ENCODE data around the gene NFIB.

The NFIB gene

DNA sequence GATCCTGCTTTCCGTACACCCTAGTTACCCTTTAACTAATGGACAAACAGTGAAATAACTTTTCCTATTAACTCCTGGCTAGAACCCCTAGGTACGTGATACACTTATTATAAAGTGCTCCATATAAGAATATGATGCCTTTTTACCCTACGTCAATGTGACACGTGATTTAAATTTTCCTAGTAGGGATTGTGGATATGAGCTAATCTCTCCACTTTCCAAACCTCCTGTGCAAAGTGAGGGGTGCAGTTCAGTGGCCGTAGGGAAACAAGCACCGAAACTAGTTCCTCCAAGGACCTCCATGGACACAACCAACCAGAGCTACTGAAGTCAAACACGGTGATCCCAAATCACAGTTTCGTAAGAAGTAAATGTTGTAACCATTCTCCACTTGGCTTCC, 19.3 kb downstream of the NFIB start:
- Histone ChIP-seq H3K9ac (ENCODE audit: low read length) (no peak overlapping the region), H3K4me3 (ENCODE audit: low read length) (no peak overlapping the region), H3K27me3 (ENCODE audit: control insufficient read depth, insufficient read depth, low read length) (no peaks in the 10 kb centered on the region), H3K4me1 (ENCODE audit: control insufficient read depth, insufficient read depth, low read length) (peaks cover 3% of the 10 kb centered on the region), H3K36me3 (ENCODE audit: control insufficient read depth, insufficient read depth, low read length) (no peaks in the 10 kb centered on the region), H3K27ac (ENCODE audit: low read depth, low read length) (no peak overlapping the region)

- Histone ChIP-seq H3K36me3 (ENCODE audit: control insufficient read depth, insufficient read depth, low read length) (no peaks in the 10 kb centered on the region), H3K27ac (ENCODE audit: low read depth, low read length) (no peak overlapping the region), H3K4me3 (ENCODE audit: low read length) (no peak overlapping the region), H3K27me3 (ENCODE audit: control insufficient read depth, insufficient read depth, low read length) (no peaks in the 10 kb centered on the region), H3K4me1 (ENCODE audit: control insufficient read depth, insufficient read depth, low read length) (peaks cover 3% of the 10 kb centered on the region), H3K9ac (ENCODE audit: low read length) (no peak overlapping the region)
Measured at GRCh38 chr9:14293801-14294200, 20.1 kb downstream of the NFIB start.

GRCh38 chr9:14292181-14292739, 21.7 kb downstream of the NFIB start:
- no peak overlapping the region for H3K27ac ChIP-seq (ENCODE audit: low read depth, low read length)
- H3K36me3 ChIP-seq (ENCODE audit: control insufficient read depth, insufficient read depth, low read length) = no peaks in the 10 kb centered on the region
- no peak overlapping the region for H3K9ac ChIP-seq (ENCODE audit: low read length)
- no peaks in the 10 kb centered on the region for H3K27me3 ChIP-seq (ENCODE audit: control insufficient read depth, insufficient read depth, low read length)
- no peak overlapping the region for H3K4me3 ChIP-seq (ENCODE audit: low read length)
- H3K4me1 ChIP-seq (ENCODE audit: control insufficient read depth, insufficient read depth, low read length) = peaks cover 6% of the 10 kb centered on the region

DNA sequence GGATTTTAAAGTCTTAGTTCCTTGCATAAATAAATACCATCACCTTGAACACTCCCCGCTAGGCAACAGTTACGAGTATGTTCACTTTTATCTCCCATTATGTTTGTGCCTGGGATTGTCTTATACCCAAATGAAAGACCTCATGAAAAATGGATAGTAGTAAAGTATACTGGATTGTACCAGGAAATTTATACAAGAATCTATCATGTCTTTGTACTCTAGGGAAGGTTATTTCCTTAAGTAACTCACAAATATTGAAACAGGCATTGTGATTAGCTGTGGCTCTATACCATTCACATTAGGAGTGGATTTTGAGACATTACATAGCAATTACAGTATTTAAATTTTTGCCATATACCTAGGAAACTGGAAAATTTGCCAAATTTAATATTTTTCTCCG, 24.0 kb downstream of the NFIB start:
- no peak overlapping the region for H3K9ac ChIP-seq (ENCODE audit: low read length)
- peaks cover 6% of the 10 kb centered on the region for H3K4me1 ChIP-seq (ENCODE audit: control insufficient read depth, insufficient read depth, low read length)
- H3K27me3 ChIP-seq (ENCODE audit: control insufficient read depth, insufficient read depth, low read length) = no peaks in the 10 kb centered on the region
- H3K4me3 ChIP-seq (ENCODE audit: low read length) = no peak overlapping the region
- H3K27ac ChIP-seq (ENCODE audit: low read depth, low read length) = no peak overlapping the region
- H3K36me3 ChIP-seq (ENCODE audit: control insufficient read depth, insufficient read depth, low read length) = no peaks in the 10 kb centered on the region

GRCh38 chr9:14288433-14288832, 25.5 kb downstream of the NFIB start:
- Histone ChIP-seq H3K4me3 (ENCODE audit: low read length) (no peak overlapping the region), H3K27ac (ENCODE audit: low read depth, low read length) (no peak overlapping the region), H3K4me1 (ENCODE audit: control insufficient read depth, insufficient read depth, low read length) (peaks cover 6% of the 10 kb centered on the region), H3K27me3 (ENCODE audit: control insufficient read depth, insufficient read depth, low read length) (no peaks in the 10 kb centered on the region), H3K9ac (ENCODE audit: low read length) (no peak overlapping the region), H3K36me3 (ENCODE audit: control insufficient read depth, insufficient read depth, low read length) (no peaks in the 10 kb centered on the region)

DNA sequence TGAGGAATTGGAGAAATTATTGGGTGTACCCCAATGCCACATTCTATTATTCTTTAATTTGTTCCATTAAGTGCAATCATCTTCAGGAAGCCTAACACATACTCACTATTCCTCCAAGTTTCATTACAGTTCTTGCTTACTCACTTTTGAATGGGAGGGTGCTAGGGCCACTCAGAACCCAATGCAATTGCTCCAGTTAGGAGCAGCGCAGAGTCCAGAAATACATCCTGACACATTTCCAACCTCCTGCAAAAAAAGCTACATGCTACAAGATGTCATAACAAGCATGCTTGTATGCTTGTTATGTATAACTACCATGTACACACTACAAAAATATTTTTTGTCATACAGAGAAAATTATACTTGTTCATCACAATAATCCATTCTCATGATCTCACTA, 27.8 kb downstream of the NFIB start:
- Histone ChIP-seq H3K4me1 (ENCODE audit: control insufficient read depth, insufficient read depth, low read length) (peaks cover 11% of the 10 kb centered on the region), H3K27me3 (ENCODE audit: control insufficient read depth, insufficient read depth, low read length) (no peaks in the 10 kb centered on the region), H3K27ac (ENCODE audit: low read depth, low read length) (no peak overlapping the region), H3K4me3 (ENCODE audit: low read length) (no peak overlapping the region), H3K36me3 (ENCODE audit: control insufficient read depth, insufficient read depth, low read length) (no peaks in the 10 kb centered on the region), H3K9ac (ENCODE audit: low read length) (no peak overlapping the region)

DNA sequence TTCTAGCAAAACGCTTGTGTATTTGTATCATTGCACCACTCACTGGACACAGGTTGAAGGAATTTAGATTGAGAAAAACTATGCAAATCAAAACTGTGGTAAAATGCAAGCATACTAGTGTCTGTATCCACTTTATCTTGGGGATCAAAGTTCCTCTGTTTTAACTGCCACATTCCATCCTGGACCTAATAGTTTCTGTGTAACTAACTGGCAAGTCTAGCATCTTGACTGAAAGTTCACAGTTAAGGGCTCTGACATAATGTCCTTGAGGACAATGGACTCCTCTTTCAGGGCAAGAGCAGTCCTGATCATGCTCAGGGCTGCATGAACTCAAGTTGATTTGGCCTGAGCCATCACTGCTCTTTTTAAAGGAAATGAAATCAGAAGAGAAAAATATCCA, 30.7 kb downstream of the NFIB start:
- Histone ChIP-seq H3K4me3 (ENCODE audit: low read length) (no peak overlapping the region), H3K4me1 (ENCODE audit: control insufficient read depth, insufficient read depth, low read length) (peaks cover 14% of the 10 kb centered on the region), H3K27me3 (ENCODE audit: control insufficient read depth, insufficient read depth, low read length) (no peaks in the 10 kb centered on the region), H3K36me3 (ENCODE audit: control insufficient read depth, insufficient read depth, low read length) (no peaks in the 10 kb centered on the region), H3K27ac (ENCODE audit: low read depth, low read length) (no peak overlapping the region), H3K9ac (ENCODE audit: low read length) (no peak overlapping the region)

DNA sequence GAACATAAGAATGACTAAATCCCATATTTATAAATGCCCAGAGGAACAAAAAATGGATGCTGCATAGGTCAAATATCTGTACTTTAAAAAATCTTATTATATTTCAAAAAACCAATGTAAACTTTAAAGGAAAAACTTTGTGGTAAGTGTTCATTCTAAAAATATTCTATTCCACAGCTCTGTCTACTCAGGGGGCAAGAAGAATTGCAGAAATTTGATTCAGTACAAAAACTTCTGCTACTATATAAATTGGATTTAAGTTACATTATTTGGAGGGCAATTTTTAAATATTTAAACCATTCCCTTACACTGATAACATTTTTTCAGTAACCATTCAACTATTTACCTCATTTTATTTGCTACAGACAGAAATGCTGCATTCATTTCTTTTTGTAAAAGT, 32.1 kb downstream of the NFIB start:
- no peak overlapping the region for H3K27ac ChIP-seq (ENCODE audit: low read depth, low read length)
- no peak overlapping the region for H3K4me3 ChIP-seq (ENCODE audit: low read length)
- H3K36me3 ChIP-seq (ENCODE audit: control insufficient read depth, insufficient read depth, low read length) = no peaks in the 10 kb centered on the region
- no peaks in the 10 kb centered on the region for H3K27me3 ChIP-seq (ENCODE audit: control insufficient read depth, insufficient read depth, low read length)
- H3K9ac ChIP-seq (ENCODE audit: low read length) = no peak overlapping the region
- H3K4me1 ChIP-seq (ENCODE audit: control insufficient read depth, insufficient read depth, low read length) = peaks cover 13% of the 10 kb centered on the region

GRCh38 chr9:14281136-14281795, 32.7 kb downstream of the NFIB start:
- Histone ChIP-seq H3K4me3 (ENCODE audit: low read length) (no peak overlapping the region), H3K36me3 (ENCODE audit: control insufficient read depth, insufficient read depth, low read length) (no peaks in the 10 kb centered on the region), H3K4me1 (ENCODE audit: control insufficient read depth, insufficient read depth, low read length) (peaks cover 13% of the 10 kb centered on the region), H3K9ac (ENCODE audit: low read length) (no peak overlapping the region), H3K27me3 (ENCODE audit: control insufficient read depth, insufficient read depth, low read length) (no peaks in the 10 kb centered on the region), H3K27ac (ENCODE audit: low read depth, low read length) (no peak overlapping the region)

- Histone ChIP-seq H3K4me1 (ENCODE audit: control insufficient read depth, insufficient read depth, low read length) (peaks cover 22% of the 10 kb centered on the region), H3K9ac (ENCODE audit: low read length) (no peak overlapping the region), H3K36me3 (ENCODE audit: control insufficient read depth, insufficient read depth, low read length) (no peaks in the 10 kb centered on the region), H3K27ac (ENCODE audit: low read depth, low read length) (no peak overlapping the region), H3K4me3 (ENCODE audit: low read length) (no peak overlapping the region), H3K27me3 (ENCODE audit: control insufficient read depth, insufficient read depth, low read length) (no peaks in the 10 kb centered on the region)
Measured at GRCh38 chr9:14279671-14280070, 34.3 kb downstream of the NFIB start.

- no peak overlapping the region for H3K27ac ChIP-seq (ENCODE audit: low read depth, low read length)
- H3K4me3 ChIP-seq (ENCODE audit: low read length) = no peak overlapping the region
- H3K36me3 ChIP-seq (ENCODE audit: control insufficient read depth, insufficient read depth, low read length) = no peaks in the 10 kb centered on the region
- no peaks in the 10 kb centered on the region for H3K27me3 ChIP-seq (ENCODE audit: control insufficient read depth, insufficient read depth, low read length)
- H3K4me1 ChIP-seq (ENCODE audit: control insufficient read depth, insufficient read depth, low read length) = peaks cover 33% of the 10 kb centered on the region
- no peak overlapping the region for H3K9ac ChIP-seq (ENCODE audit: low read length)
Measured at GRCh38 chr9:14278291-14278721, 35.6 kb downstream of the NFIB start.

GRCh38 chr9:14277761-14278160, 36.2 kb downstream of the NFIB start:
- H3K4me3 ChIP-seq (ENCODE audit: low read length) = no peak overlapping the region
- H3K36me3 ChIP-seq (ENCODE audit: control insufficient read depth, insufficient read depth, low read length) = no peaks in the 10 kb centered on the region
- no peak overlapping the region for H3K27ac ChIP-seq (ENCODE audit: low read depth, low read length)
- peaks cover 37% of the 10 kb centered on the region for H3K4me1 ChIP-seq (ENCODE audit: control insufficient read depth, insufficient read depth, low read length)
- H3K9ac ChIP-seq (ENCODE audit: low read length) = no peak overlapping the region
- no peaks in the 10 kb centered on the region for H3K27me3 ChIP-seq (ENCODE audit: control insufficient read depth, insufficient read depth, low read length)

- Histone ChIP-seq H3K36me3 (ENCODE audit: control insufficient read depth, insufficient read depth, low read length) (no peaks in the 10 kb centered on the region), H3K4me3 (ENCODE audit: low read length) (no peak overlapping the region), H3K27me3 (ENCODE audit: control insufficient read depth, insufficient read depth, low read length) (no peaks in the 10 kb centered on the region), H3K4me1 (ENCODE audit: control insufficient read depth, insufficient read depth, low read length) (peaks cover 38% of the 10 kb centered on the region), H3K9ac (ENCODE audit: low read length) (no peak overlapping the region), H3K27ac (ENCODE audit: low read depth, low read length) (no peak overlapping the region)
Measured at GRCh38 chr9:14277244-14277643, 36.7 kb downstream of the NFIB start.
